ENCODE measurements around the gene MTMR1.

Gene MTMR1

DNA sequence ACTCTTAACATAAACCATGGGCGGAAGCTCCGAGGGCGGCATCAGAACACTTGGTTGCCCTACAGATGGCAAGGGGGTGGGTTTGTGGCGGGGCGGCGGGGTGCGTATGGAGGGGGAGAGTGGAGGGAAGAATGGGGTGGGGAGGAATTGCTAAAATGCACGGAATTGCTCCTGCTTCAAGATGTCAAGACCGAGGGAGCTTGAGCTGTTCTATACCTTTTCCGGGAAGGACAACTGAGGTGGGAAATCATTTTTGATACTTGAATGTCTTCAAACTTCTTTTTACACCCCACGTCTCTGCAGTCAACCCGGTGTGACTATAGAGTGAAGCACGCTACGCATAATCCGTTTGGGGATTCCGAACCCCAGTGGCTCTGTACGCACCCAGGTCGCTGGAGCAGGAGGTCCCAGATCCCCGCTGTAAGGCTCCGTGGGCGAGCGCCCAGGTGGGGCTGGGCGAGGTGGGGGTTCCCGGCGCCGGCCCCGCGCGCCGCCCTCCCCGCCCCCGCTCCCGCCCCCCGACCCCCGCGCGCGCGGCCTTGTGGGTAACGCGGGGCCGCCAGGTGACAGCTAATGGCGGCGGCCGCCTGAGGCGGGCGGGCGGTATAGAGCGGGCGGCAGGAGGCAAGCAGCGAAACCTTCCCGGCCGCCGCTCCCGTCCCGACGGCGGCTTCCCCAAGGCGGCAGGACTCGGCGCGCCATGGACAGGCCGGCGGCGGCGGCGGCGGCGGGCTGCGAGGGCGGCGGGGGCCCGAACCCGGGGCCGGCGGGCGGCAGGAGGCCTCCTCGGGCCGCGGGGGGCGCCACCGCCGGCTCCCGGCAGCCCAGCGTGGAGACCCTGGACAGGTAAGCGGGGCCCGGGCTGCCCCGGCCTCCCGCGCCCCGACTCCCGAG is at the start of gene MTMR1:
Gene MTMR1 (plus strand): TSS at position 566 of the 894 bp plus-strand sequence. CDS start 135 bp downstream, at position 701.
- Histone ChIP-seq H3K9ac (ENCODE audit: low read length) (peak within 1 kb of the TSS; percentile 43), H3K4me1 (ENCODE audit: control insufficient read depth, low read depth, low read length) (peaks cover 6% of the 10 kb centered on the region), H3K27me3 (ENCODE audit: control insufficient read depth, insufficient read depth, low read length) (no peaks in the 10 kb centered on the region), H3K9me3 (ENCODE audit: control insufficient read depth, low read depth, low read length) (peaks cover 3% of the 10 kb centered on the region), H3K36me3 (ENCODE audit: control insufficient read depth, low read depth, low read length) (no peaks in the 10 kb centered on the region), H3K27ac (ENCODE audit: low read length) (no peak within 1 kb of the TSS), H3K4me3 (ENCODE audit: low read length) (peak within 1 kb of the TSS; percentile 72)

GRCh38 chrX:150643958-150644357 is 49.2 kb upstream of the MTMR1 start:
- Histone ChIP-seq H3K4me3 (ENCODE audit: low read length) (no peak overlapping the region), H3K27me3 (ENCODE audit: control insufficient read depth, insufficient read depth, low read length) (no peaks in the 10 kb centered on the region), H3K9me3 (ENCODE audit: control insufficient read depth, low read depth, low read length) (peaks cover 4% of the 10 kb centered on the region), H3K9ac (ENCODE audit: low read length) (no peak overlapping the region), H3K4me1 (ENCODE audit: control insufficient read depth, low read depth, low read length) (no peaks in the 10 kb centered on the region), H3K36me3 (ENCODE audit: control insufficient read depth, low read depth, low read length) (no peaks in the 10 kb centered on the region), H3K27ac (ENCODE audit: low read length) (no peak overlapping the region)

- H3K27me3 ChIP-seq (ENCODE audit: control insufficient read depth, insufficient read depth, low read length), result no peaks in the 10 kb centered on the region
- H3K4me3 ChIP-seq (ENCODE audit: low read length), result no peak overlapping the region
- peaks cover 7% of the 10 kb centered on the region for H3K9me3 ChIP-seq (ENCODE audit: control insufficient read depth, low read depth, low read length)
- no peaks in the 10 kb centered on the region for H3K4me1 ChIP-seq (ENCODE audit: control insufficient read depth, low read depth, low read length)
- H3K36me3 ChIP-seq (ENCODE audit: control insufficient read depth, low read depth, low read length), result no peaks in the 10 kb centered on the region
- H3K9ac ChIP-seq (ENCODE audit: low read length), result no peak overlapping the region
- H3K27ac ChIP-seq (ENCODE audit: low read length), result no peak overlapping the region
Measured at GRCh38 chrX:150644422-150644821, 48.8 kb upstream of the MTMR1 start.

DNA sequence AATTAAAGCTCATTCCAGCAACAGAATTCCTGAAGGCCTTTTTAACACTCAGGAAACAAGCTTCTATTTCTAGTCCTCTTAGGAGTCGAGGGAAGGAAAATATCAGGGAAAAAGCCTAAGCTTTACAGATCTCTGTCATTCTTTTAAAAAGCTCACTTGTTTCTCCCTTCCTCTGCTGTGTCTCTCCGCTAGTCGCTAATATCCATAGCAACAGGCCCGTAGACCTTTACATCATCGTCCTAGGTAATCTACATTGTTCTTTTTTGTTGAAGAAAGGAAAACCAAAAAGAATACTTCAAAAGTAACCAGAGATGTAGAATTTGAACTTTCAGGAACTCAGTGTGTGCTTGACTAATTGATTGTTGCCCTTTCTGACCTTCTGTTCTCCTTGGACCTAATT is 45.9 kb upstream of the MTMR1 start:
- no peaks in the 10 kb centered on the region for H3K36me3 ChIP-seq (ENCODE audit: control insufficient read depth, low read depth, low read length)
- no peaks in the 10 kb centered on the region for H3K4me1 ChIP-seq (ENCODE audit: control insufficient read depth, low read depth, low read length)
- H3K4me3 ChIP-seq (ENCODE audit: low read length), result no peak overlapping the region
- no peaks in the 10 kb centered on the region for H3K27me3 ChIP-seq (ENCODE audit: control insufficient read depth, insufficient read depth, low read length)
- no peak overlapping the region for H3K27ac ChIP-seq (ENCODE audit: low read length)
- H3K9ac ChIP-seq (ENCODE audit: low read length), result no peak overlapping the region
- peaks cover 4% of the 10 kb centered on the region for H3K9me3 ChIP-seq (ENCODE audit: control insufficient read depth, low read depth, low read length)

DNA sequence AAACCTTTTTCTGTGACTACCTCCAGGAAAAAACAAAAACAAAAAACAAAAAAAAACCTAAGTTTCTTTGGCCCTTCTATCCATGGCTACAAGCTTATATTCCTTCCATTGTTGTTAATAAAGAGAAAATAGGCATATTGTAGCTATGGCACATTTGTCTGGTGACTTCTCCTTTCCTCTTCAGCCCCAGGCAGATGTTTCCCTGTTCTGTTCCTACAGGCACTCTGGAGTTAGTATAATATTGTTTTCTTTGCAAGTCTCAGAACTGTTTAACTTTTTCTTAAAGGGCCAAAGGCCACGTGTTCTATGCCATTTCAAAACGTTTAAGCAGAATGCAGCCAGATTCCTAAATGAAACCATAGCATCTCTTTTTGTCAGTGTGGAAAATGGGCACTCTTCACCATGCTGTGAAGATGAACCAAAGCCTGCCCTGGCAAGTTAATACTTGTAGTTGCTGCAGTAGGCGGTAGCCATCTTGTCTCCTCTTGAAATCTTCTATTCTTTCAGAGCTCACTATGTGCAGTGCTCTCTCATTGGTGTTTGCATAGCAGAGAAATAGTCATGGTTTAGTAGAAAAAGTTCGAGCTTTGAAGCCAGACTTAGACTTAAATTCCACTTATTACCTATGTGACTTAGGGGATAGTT is 44.8 kb upstream of the MTMR1 start:
- Histone ChIP-seq H3K4me3 (ENCODE audit: low read length) (no peak overlapping the region), H3K27me3 (ENCODE audit: control insufficient read depth, insufficient read depth, low read length) (no peaks in the 10 kb centered on the region), H3K27ac (ENCODE audit: low read length) (no peak overlapping the region), H3K9ac (ENCODE audit: low read length) (no peak overlapping the region), H3K4me1 (ENCODE audit: control insufficient read depth, low read depth, low read length) (no peaks in the 10 kb centered on the region), H3K36me3 (ENCODE audit: control insufficient read depth, low read depth, low read length) (no peaks in the 10 kb centered on the region), H3K9me3 (ENCODE audit: control insufficient read depth, low read depth, low read length) (peaks cover 4% of the 10 kb centered on the region)

- H3K27ac ChIP-seq (ENCODE audit: low read length), result no peak overlapping the region
Measured at GRCh38 chrX:150649096-150649870, 43.9 kb upstream of the MTMR1 start.

DNA sequence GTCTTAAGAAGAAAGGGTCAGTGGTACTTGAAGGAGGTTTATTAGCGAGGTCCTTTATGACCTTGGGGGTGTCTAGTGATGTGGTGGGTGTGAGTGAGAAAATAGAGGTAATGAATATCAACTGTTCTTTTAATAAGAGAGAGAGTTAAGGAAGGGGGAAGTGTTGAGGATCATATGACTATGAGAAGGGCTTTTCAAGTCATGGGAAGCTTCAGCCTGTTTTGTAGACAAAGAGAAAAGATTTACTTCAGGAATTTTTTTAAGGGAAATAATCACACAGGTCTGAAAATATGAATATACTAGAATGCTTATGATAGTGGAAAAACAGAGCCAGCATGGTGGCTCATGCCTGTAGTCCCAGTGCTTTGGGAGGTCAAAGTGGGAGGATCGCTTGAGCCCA is 41.3 kb upstream of the MTMR1 start:
- no peak overlapping the region for H3K9ac ChIP-seq (ENCODE audit: low read length)
- no peaks in the 10 kb centered on the region for H3K27me3 ChIP-seq (ENCODE audit: control insufficient read depth, insufficient read depth, low read length)
- H3K4me3 ChIP-seq (ENCODE audit: low read length), result no peak overlapping the region
- H3K27ac ChIP-seq (ENCODE audit: low read length), result no peak overlapping the region
- H3K4me1 ChIP-seq (ENCODE audit: control insufficient read depth, low read depth, low read length), result no peaks in the 10 kb centered on the region
- H3K36me3 ChIP-seq (ENCODE audit: control insufficient read depth, low read depth, low read length), result no peaks in the 10 kb centered on the region
- H3K9me3 ChIP-seq (ENCODE audit: control insufficient read depth, low read depth, low read length), result peaks cover 7% of the 10 kb centered on the region

More at GRCh38 chrX:150649096-150649870, 43.9 kb upstream of the MTMR1 start:
- no peak overlapping the region for H3K4me3 ChIP-seq (ENCODE audit: low read length)
- H3K27me3 ChIP-seq (ENCODE audit: control insufficient read depth, insufficient read depth, low read length), result no peaks in the 10 kb centered on the region
- no peaks in the 10 kb centered on the region for H3K4me1 ChIP-seq (ENCODE audit: control insufficient read depth, low read depth, low read length)
- no peaks in the 10 kb centered on the region for H3K36me3 ChIP-seq (ENCODE audit: control insufficient read depth, low read depth, low read length)
- H3K9me3 ChIP-seq (ENCODE audit: control insufficient read depth, low read depth, low read length), result peaks cover 4% of the 10 kb centered on the region
- H3K9ac ChIP-seq (ENCODE audit: low read length), result no peak overlapping the region

GRCh38 chrX:150655788-150656187 is 37.4 kb upstream of the MTMR1 start:
- Histone ChIP-seq H3K9ac (ENCODE audit: low read length) (no peak overlapping the region), H3K36me3 (ENCODE audit: control insufficient read depth, low read depth, low read length) (no peaks in the 10 kb centered on the region), H3K27ac (ENCODE audit: low read length) (no peak overlapping the region)

GRCh38 chrX:150663073-150663472 is 30.1 kb upstream of the MTMR1 start:
- Histone ChIP-seq H3K27ac (ENCODE audit: low read length) (no peak overlapping the region), H3K27me3 (ENCODE audit: control insufficient read depth, insufficient read depth, low read length) (no peaks in the 10 kb centered on the region), H3K9me3 (ENCODE audit: control insufficient read depth, low read depth, low read length) (peaks cover 5% of the 10 kb centered on the region), H3K4me1 (ENCODE audit: control insufficient read depth, low read depth, low read length) (no peaks in the 10 kb centered on the region), H3K4me3 (ENCODE audit: low read length) (no peak overlapping the region), H3K9ac (ENCODE audit: low read length) (no peak overlapping the region), H3K36me3 (ENCODE audit: control insufficient read depth, low read depth, low read length) (no peaks in the 10 kb centered on the region)

More at GRCh38 chrX:150655788-150656187, 37.4 kb upstream of the MTMR1 start:
- Histone ChIP-seq H3K27me3 (ENCODE audit: control insufficient read depth, insufficient read depth, low read length) (no peaks in the 10 kb centered on the region), H3K4me1 (ENCODE audit: control insufficient read depth, low read depth, low read length) (no peaks in the 10 kb centered on the region), H3K9me3 (ENCODE audit: control insufficient read depth, low read depth, low read length) (peaks cover 3% of the 10 kb centered on the region), H3K4me3 (ENCODE audit: low read length) (no peak overlapping the region)

DNA sequence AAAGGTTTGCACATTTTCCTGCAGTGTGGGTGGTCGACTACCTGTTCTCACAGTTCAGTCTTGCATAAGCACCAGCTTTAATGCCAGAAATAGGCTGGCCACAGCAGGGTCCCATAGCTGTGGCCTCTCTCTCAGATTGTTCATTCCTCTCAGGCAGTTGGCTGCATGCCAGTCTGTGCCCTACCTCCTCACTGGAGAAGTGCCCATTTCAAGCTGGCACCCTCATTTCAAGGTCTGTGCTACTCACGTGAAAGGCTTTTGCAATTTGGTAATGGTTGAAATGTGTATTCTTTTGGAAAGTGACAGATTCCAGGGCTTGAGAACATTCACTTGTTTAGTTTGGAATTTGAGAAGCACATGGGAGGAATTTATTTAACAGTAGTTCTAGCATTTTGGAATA is 28.9 kb upstream of the MTMR1 start:
- Histone ChIP-seq H3K27me3 (ENCODE audit: control insufficient read depth, insufficient read depth, low read length) (no peaks in the 10 kb centered on the region), H3K27ac (ENCODE audit: low read length) (no peak overlapping the region), H3K9ac (ENCODE audit: low read length) (no peak overlapping the region), H3K4me1 (ENCODE audit: control insufficient read depth, low read depth, low read length) (no peaks in the 10 kb centered on the region), H3K36me3 (ENCODE audit: control insufficient read depth, low read depth, low read length) (no peaks in the 10 kb centered on the region), H3K9me3 (ENCODE audit: control insufficient read depth, low read depth, low read length) (peaks cover 5% of the 10 kb centered on the region), H3K4me3 (ENCODE audit: low read length) (no peak overlapping the region)

DNA sequence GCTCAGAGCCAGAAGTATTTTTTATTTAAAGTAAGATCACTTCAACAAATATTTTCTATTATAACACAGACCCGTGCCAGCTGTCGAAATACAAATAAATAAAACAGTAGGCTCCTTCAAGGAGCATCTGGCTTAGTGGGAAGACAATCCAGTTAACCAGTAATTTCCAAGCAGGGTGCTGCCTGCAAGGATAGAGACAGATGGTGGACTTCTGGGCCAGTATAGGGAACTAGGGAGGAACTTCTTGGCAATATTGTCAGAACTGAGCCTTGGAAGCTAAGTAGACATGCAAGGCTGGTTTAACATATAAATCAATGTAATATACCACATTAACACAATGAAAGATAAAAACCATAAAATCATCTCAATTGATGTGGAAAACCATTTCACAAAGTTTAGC is 17.0 kb upstream of the MTMR1 start:
- H3K9me3 ChIP-seq (ENCODE audit: control insufficient read depth, low read depth, low read length), result peaks cover 15% of the 10 kb centered on the region
- no peaks in the 10 kb centered on the region for H3K27me3 ChIP-seq (ENCODE audit: control insufficient read depth, insufficient read depth, low read length)
- no peak overlapping the region for H3K4me3 ChIP-seq (ENCODE audit: low read length)
- no peaks in the 10 kb centered on the region for H3K36me3 ChIP-seq (ENCODE audit: control insufficient read depth, low read depth, low read length)
- H3K9ac ChIP-seq (ENCODE audit: low read length), result no peak overlapping the region
- H3K27ac ChIP-seq (ENCODE audit: low read length), result no peak overlapping the region
- H3K4me1 ChIP-seq (ENCODE audit: control insufficient read depth, low read depth, low read length), result no peaks in the 10 kb centered on the region
